Parathyroid adenoma (tissue), 2 donors: ENCODE data around the gene PPP3R1.

Source experiments
- H2AFZ ChIP-seq: fragments of 300-600 bp; sonication (generic); one replicate; pipeline ENCODE4 v1.7.0; 2017; ENCODE audit warnings: antibody characterized with exemption, mild to moderate bottlenecking
- H3K27ac ChIP-seq: fragments of 300-600 bp; sonication (generic); one replicate; pipeline ENCODE4 v1.7.0; 2017
- H3K27me3 ChIP-seq: fragments of 300-600 bp; sonication (generic); one replicate; pipeline ENCODE4 v1.7.0; 2017; ENCODE audit warnings: low read length; ENCODE audit not compliant: control insufficient read depth, insufficient read depth
- H3K36me3 ChIP-seq: fragments of 300-600 bp; sonication (generic); one replicate; pipeline ENCODE4 v1.7.0; 2017; ENCODE audit warnings: low read length; ENCODE audit not compliant: control insufficient read depth, insufficient read depth
- H3K4me1 ChIP-seq: fragments of 300-600 bp; sonication (generic); one replicate; pipeline ENCODE4 v1.7.0; 2017; ENCODE audit warnings: control low read depth
- H3K4me2 ChIP-seq: fragments of 300-600 bp; sonication (generic); one replicate; pipeline ENCODE4 v1.7.0; 2017; ENCODE audit warnings: low read length
- H3K4me3 ChIP-seq: fragments of 300-600 bp; sonication (generic); one replicate; pipeline ENCODE4 v1.7.0; 2017; ENCODE audit warnings: low read depth, low read length
- H3K79me2 ChIP-seq: fragments of 300-600 bp; sonication (generic); one replicate; pipeline ENCODE4 v1.7.0; 2017; ENCODE audit warnings: control low read depth
- H3K9ac ChIP-seq: fragments of 300-600 bp; sonication (generic); one replicate; pipeline ENCODE4 v1.7.0; 2017; ENCODE audit warnings: mild to moderate bottlenecking
- H3K9me3 ChIP-seq: fragments of 300-600 bp; sonication (generic); one replicate; pipeline ENCODE4 v1.7.0; 2017; ENCODE audit warnings: low read length; ENCODE audit not compliant: control insufficient read depth
- TF ChIP-seq, protein P1 (sequence below): fragments of 300-600 bp; sonication (generic); IDR thresholded peaks from one replicate; pipeline ENCODE4 v1.7.0; 2017; ENCODE audit warnings: antibody characterized with exemption, mild to moderate bottlenecking
- donor health status: primary hyperparathyroidism.

PPP3R1 gene

DNA sequence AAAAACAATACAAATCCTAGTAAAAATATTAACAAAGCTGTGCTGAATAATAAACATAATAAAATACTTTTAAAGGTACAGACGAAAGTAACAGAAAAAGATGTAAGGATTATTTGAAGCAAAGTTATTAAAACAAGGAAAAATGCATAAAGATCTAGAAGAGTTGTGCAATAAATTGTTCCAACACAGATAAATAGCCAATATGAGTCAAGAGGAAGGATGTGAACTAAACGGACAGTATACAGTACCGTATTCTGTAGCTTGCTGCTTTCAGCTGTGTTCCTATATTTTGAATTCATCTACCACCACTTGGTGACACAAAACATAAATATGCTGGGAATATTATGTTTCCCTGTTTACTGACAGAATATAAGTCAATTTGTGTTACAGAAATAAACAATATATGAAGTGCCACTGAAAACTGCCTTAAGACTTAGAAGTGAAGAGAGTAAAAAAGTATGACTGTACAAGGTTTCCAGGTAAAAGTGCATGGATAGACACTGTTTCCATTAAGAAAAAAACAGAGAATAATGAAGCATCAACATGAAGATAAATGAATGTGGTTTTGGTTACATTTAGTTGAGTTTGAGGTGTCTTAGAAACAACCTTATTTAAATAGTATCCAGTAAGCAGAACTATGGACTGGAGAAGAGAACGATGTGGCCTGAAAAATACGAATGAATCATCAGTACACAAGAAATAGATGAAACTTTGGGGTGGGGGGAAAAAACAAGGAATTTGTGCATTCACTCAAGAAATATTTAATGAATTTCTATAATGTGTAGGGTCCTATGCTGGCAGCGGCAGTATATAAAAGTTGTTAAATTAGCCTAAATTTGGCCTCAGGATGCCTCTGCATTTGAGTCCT is 13.1 kb downstream of the PPP3R1 start:
- H3K27me3 ChIP-seq = no peaks in the 10 kb centered on the region
- H3K27ac ChIP-seq = no peak overlapping the region
- H3K79me2 ChIP-seq = peaks cover 58% of the 10 kb centered on the region
- no peak overlapping the region for H3K4me3 ChIP-seq
- TF ChIP-seq, protein P1, sequence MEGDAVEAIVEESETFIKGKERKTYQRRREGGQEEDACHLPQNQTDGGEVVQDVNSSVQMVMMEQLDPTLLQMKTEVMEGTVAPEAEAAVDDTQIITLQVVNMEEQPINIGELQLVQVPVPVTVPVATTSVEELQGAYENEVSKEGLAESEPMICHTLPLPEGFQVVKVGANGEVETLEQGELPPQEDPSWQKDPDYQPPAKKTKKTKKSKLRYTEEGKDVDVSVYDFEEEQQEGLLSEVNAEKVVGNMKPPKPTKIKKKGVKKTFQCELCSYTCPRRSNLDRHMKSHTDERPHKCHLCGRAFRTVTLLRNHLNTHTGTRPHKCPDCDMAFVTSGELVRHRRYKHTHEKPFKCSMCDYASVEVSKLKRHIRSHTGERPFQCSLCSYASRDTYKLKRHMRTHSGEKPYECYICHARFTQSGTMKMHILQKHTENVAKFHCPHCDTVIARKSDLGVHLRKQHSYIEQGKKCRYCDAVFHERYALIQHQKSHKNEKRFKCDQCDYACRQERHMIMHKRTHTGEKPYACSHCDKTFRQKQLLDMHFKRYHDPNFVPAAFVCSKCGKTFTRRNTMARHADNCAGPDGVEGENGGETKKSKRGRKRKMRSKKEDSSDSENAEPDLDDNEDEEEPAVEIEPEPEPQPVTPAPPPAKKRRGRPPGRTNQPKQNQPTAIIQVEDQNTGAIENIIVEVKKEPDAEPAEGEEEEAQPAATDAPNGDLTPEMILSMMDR = no peak
- no peaks in the 10 kb centered on the region for H3K36me3 ChIP-seq
- peaks cover 17% of the 10 kb centered on the region for H3K4me1 ChIP-seq
- no peaks in the 10 kb centered on the region for H3K9me3 ChIP-seq
- no peak overlapping the region for H2AFZ ChIP-seq
- no peak overlapping the region for H3K9ac ChIP-seq
- no peak overlapping the region for H3K4me2 ChIP-seq

DNA sequence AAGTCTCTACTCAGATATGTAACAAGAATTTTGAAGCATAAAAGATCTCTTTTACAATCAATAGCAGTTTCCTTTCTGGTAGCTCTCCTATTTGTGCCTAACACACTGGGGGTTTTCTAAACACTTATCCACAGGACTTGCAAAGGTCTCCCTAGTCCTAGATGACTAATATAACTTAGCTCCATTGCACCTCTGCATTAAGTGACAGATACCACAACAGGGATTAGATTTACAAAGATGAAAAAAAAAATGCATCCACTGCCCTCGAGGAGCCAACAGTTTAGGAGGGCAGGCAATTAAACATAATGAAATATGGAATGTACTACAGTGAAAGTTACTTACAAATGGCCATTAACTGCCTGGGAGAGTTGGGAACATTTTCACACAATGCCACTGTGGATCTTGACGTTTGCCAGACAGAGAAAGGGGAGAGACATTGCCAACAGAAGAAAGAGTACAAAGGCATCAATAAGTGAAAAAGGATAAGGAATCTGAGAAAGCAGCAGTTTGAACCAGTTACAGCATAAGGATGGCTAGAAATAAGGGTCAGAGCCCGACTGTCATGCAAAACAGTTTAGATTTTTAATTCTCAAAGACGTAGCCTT is 14.3 kb downstream of the PPP3R1 start:
- Histone ChIP-seq H3K9ac (no peak overlapping the region), H3K27ac (no peak overlapping the region), H3K4me3 (no peak overlapping the region), H3K4me2 (no peak overlapping the region), H3K79me2 (peaks cover 59% of the 10 kb centered on the region), H3K27me3 (no peaks in the 10 kb centered on the region), H2AFZ (no peak overlapping the region), H3K36me3 (no peaks in the 10 kb centered on the region), H3K4me1 (peaks cover 17% of the 10 kb centered on the region), H3K9me3 (no peaks in the 10 kb centered on the region)
- TF ChIP-seq, protein P1 = no peak

DNA sequence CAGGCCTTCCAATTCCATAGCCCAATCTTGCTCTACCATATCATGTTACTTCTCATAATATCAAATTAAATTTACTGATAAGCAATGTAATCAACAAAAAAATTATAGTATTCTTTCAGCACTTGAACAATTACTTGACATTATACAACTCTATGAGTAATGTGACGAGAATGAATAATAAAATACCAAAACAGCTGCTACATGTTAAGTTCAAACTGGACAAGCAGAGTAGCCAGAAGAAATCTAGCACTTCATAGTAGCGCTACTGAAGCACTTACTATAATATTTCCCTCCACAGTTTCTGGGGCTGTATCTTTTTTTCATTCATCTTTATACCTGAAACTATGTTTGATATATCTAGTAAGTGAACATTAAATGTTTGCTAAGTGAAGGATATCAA is 14.9 kb downstream of the PPP3R1 start:
- TF ChIP-seq, protein P1 = no peak
- H3K9me3 ChIP-seq = no peaks in the 10 kb centered on the region
- H3K4me1 ChIP-seq = peaks cover 19% of the 10 kb centered on the region
- H3K27ac ChIP-seq = no peak overlapping the region
- no peaks in the 10 kb centered on the region for H3K36me3 ChIP-seq
- no peak overlapping the region for H3K9ac ChIP-seq
- H3K27me3 ChIP-seq = no peaks in the 10 kb centered on the region
- H2AFZ ChIP-seq = no peak overlapping the region
- no peak overlapping the region for H3K4me2 ChIP-seq
- no peak overlapping the region for H3K4me3 ChIP-seq
- peaks cover 65% of the 10 kb centered on the region for H3K79me2 ChIP-seq

DNA sequence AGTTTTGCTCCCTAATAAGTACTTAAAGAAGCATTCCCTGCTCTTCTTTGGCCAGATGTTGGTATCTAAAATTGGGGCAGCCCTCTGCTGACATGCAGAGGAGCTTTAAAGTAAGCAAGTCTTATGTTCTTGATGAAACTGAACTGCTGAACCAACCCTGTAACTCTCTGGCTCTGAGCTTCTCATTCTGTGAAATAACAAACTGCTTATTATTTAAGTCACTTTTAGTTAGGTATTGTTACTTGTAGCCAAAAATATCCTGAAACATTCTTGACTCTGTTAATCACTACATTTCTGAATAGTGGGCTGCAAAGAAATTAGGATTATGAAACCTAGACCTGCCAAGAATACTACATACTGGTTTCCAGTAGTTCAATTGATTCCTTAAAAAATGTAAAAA is 15.5 kb downstream of the PPP3R1 start:
- Histone ChIP-seq H3K9ac (no peak overlapping the region), H3K9me3 (no peaks in the 10 kb centered on the region), H3K4me1 (peaks cover 20% of the 10 kb centered on the region), H2AFZ (no peak overlapping the region), H3K4me2 (no peak overlapping the region), H3K79me2 (peaks cover 64% of the 10 kb centered on the region), H3K36me3 (no peaks in the 10 kb centered on the region), H3K27ac (no peak overlapping the region), H3K4me3 (no peak overlapping the region), H3K27me3 (no peaks in the 10 kb centered on the region)
- TF ChIP-seq, protein P1 = no peak
